ENCODE results near the gene ADRM1. TPM values are rescaled to one million over a fixed set of nuclear protein-coding genes. Genes with fewer than 3 reads are reported as not detected.

ADRM1 gene
- total and polyA plus RNA-seq, 10 of the 15 experiments (the other 5 are each of a cell fraction or from before 2014, with no cell fraction given) = 3.4 to 213 (median 95.9) TPM

GRCh38 chr20:62314711-62315302 lies 12.0 kb downstream of the ADRM1 start:
- Histone ChIP-seq H3K27me3 (replicated peaks in 1 of 2; ENCODE audit: control insufficient read depth in 2 of 2, insufficient read depth in 2 of 2, low read length in 1 of 2) (no peaks in the 10 kb centered on the region), H4K20me1 (ENCODE audit: control insufficient read depth, insufficient read depth) (no peaks in the 10 kb centered on the region), H3K79me2 (ENCODE audit: control insufficient read depth, insufficient read depth, low read length) (no peaks in the 10 kb centered on the region), H3K4me3 (no peak overlapping the region), H3K9me3 (replicated peaks; ENCODE audit: control insufficient read depth, insufficient read depth, low read length) (no peaks in the 10 kb centered on the region; the same call in 2 of the 3 replicates), H3K27ac (ENCODE audit: control insufficient read depth, insufficient read depth) (no peak overlapping the region), H2AFZ (ENCODE audit: control insufficient read depth, low read depth, low read length) (no peak overlapping the region), H3K4me1 (ENCODE audit: control insufficient read depth, insufficient read depth, low read length) (no peaks in the 10 kb centered on the region), H3K36me3 (ENCODE audit: control insufficient read depth in 2 of 2, insufficient read depth in 2 of 2, low read length in 1 of 2) (no peaks in the 10 kb centered on the region; a peak in 1 of 4 replicates), H3K9ac (ENCODE audit: control insufficient read depth, insufficient read depth, low read length) (no peak overlapping the region), H3K4me2 (ENCODE audit: control insufficient read depth, insufficient read depth) (no peak overlapping the region)
- DNase-seq (ENCODE audit: low read depth, low spot score) (no peak), FAIRE-seq (no peak), ATAC-seq (no peak)
- intact Hi-C loops (cut with micrococcal nuclease; ENCODE audit: unreplicated experiment) (no loop called here), in situ Hi-C loops (cut with MboI) (no loop called here)
- ChIA-PET RAD21 (ENCODE audit: unreplicated experiment) (no interaction called here), SMC1A (ENCODE audit: uncharacterized antibody, unreplicated experiment) (no interaction called here), POLR2A (no interaction called here), CTCF (no interaction called here)
- 81% methylated on average over 23 of the region's 25 CpGs for WGBS (ENCODE audit: insufficient coverage, insufficient replicate concordance, low lambda C conversion rate, missing lambda C conversion rate)
- no TSS peak for BruUV-seq (replicated peaks)
- no peak for TF ChIP-seq ASH2L (IDR thresholded peaks at IDR 0.05; ENCODE audit: borderline replicate concordance, low read depth)
- TF ChIP-seq NBN (IDR thresholded peaks at IDR 0.05) = no peak
- TF ChIP-seq NR2C1 (IDR thresholded peaks at IDR 0.05) = no peak
- TF ChIP-seq KLF5 (IDR thresholded peaks at IDR 0.05; ENCODE audit: partially characterized antibody) = no peak
- no peak for TF ChIP-seq ATF7 (IDR thresholded peaks at IDR 0.05; ENCODE audit: low read depth)
- TF ChIP-seq, protein P1, sequence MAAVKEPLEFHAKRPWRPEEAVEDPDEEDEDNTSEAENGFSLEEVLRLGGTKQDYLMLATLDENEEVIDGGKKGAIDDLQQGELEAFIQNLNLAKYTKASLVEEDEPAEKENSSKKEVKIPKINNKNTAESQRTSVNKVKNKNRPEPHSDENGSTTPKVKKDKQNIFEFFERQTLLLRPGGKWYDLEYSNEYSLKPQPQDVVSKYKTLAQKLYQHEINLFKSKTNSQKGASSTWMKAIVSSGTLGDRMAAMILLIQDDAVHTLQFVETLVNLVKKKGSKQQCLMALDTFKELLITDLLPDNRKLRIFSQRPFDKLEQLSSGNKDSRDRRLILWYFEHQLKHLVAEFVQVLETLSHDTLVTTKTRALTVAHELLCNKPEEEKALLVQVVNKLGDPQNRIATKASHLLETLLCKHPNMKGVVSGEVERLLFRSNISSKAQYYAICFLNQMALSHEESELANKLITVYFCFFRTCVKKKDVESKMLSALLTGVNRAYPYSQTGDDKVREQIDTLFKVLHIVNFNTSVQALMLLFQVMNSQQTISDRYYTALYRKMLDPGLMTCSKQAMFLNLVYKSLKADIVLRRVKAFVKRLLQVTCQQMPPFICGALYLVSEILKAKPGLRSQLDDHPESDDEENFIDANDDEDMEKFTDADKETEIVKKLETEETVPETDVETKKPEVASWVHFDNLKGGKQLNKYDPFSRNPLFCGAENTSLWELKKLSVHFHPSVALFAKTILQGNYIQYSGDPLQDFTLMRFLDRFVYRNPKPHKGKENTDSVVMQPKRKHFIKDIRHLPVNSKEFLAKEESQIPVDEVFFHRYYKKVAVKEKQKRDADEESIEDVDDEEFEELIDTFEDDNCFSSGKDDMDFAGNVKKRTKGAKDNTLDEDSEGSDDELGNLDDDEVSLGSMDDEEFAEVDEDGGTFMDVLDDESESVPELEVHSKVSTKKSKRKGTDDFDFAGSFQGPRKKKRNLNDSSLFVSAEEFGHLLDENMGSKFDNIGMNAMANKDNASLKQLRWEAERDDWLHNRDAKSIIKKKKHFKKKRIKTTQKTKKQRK (IDR thresholded peaks at IDR 0.05; ENCODE audit: low read depth, low read length) = no peak
- TF ChIP-seq SIN3A (IDR thresholded peaks at IDR 0.05; ENCODE audit: low read depth, low read length) = no peak
- no peak for TF ChIP-seq ZNF24 (IDR thresholded peaks at IDR 0.05)
- TF ChIP-seq CEBPB (IDR thresholded peaks at IDR 0.05; ENCODE audit: borderline replicate concordance in 1 of 2, low read depth in 2 of 2, low read length in 2 of 2) = no peak
- no peak for TF ChIP-seq PML (IDR thresholded peaks at IDR 0.05; ENCODE audit: low read length)
- TF ChIP-seq ZNF592 (IDR thresholded peaks at IDR 0.05) = no peak
- no peak for TF ChIP-seq STAT1 (conservative IDR thresholded peaks at IDR 0.05)
- no peak for TF ChIP-seq TARDBP (IDR thresholded peaks at IDR 0.05; ENCODE audit: borderline replicate concordance)
- no peak for TF ChIP-seq SMAD1 (IDR thresholded peaks at IDR 0.05; ENCODE audit: low read depth, partially characterized antibody)
- no peak for TF ChIP-seq PAX8 (IDR thresholded peaks at IDR 0.05)
- no peak for TF ChIP-seq RAD51 (IDR thresholded peaks at IDR 0.05)
